ENCODE data around the gene NCOA3. TPM values are rescaled to one million over a fixed set of nuclear protein-coding genes. Genes with fewer than 3 reads are reported as not detected.
"Not testable (repeated sequence)": the region's sequence is repeated elsewhere in the genome, so short reads cannot be mapped to it uniquely, and the experiment has no call there.

NCOA3 gene
- total RNA-seq, 2 experiments from 2014 or later: 48.3 to 53.2 TPM

DNA sequence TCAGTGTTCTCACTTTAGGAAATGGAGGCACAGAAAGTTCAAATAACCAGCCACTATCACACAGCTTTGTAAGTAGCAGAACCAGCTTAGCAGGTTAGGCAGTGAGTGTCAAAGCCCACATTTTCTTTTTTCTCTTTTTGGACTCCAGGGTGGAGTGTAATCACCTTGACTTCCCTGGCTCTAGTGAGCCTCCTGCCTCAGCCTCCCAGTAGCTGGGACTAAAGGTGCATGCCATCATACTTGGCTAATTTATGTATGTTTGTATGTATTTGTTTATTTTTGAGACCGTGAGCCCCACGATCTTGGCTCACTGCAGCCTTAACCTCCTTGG, 7.8 kb upstream of the NCOA3 start:
- intact Hi-C loops (cut with micrococcal nuclease): no loop called here
- no peak overlapping the region for H3K4me3 Mint-ChIP-seq
- peak overlapping the region; percentile 62 for H3K27ac Mint-ChIP-seq

GRCh38 chr20:47494606-47495005, 7.1 kb upstream of the NCOA3 start:
- H3K4me3 Mint-ChIP-seq; DNase-seq; H3K27me3 Mint-ChIP-seq (ENCODE audit: low read depth); H3K36me3 Mint-ChIP-seq (ENCODE audit: low read depth); H3K9me3 Mint-ChIP-seq; H3K27ac Mint-ChIP-seq; CTCF ChIA-PET: not testable (repeated sequence)
- intact Hi-C loops (cut with micrococcal nuclease): loop anchor here (5.0 kb wide), 1 partner anchor 297 kb away; no protein-coding TSS in a partner anchor
- peaks cover 60% of the 10 kb centered on the region for H3K4me1 Mint-ChIP-seq (ENCODE audit: low read depth)

More for the DNA sequence above, 7.8 kb upstream of the NCOA3 start:
- no peak for DNase-seq
- Mint-ChIP-seq H3K9me3 (peaks cover 2% of the 10 kb centered on the region), H3K36me3 (ENCODE audit: low read depth) (no peaks in the 10 kb centered on the region), H3K27me3 (ENCODE audit: low read depth) (no peaks in the 10 kb centered on the region), H3K4me1 (ENCODE audit: low read depth) (peaks cover 63% of the 10 kb centered on the region)
- CTCF ChIA-PET: interaction anchor here (0.6 to 1.2 kb wide), 4 partner anchors 22 to 120 kb away, joined by 3 read pairs; no protein-coding TSS in a partner anchor

DNA sequence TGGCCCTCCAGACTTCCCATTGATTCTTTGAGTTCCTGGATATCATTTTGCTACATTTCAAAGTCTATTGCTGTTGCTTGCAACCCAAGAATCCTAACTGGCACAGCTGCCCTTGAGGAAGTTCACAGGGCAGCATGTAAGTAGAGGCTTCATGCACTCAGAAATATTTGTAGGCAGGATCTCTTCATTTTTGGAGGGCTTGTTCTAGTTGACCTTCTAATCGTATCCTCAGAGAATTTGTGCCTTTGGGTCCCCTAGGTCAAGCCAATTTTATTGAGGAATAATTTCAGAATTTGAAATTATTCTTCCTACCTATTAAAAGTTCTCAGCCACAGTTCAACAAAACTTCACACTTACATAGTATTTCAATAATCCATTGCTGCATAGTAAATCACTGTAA, 5.6 kb upstream of the NCOA3 start:
- H3K36me3 Mint-ChIP-seq (ENCODE audit: low read depth): no peaks in the 10 kb centered on the region

GRCh38 chr20:47498606-47499005, 3.1 kb upstream of the NCOA3 start:
- intact Hi-C loops (cut with micrococcal nuclease): loop anchor here (1.0 to 5.0 kb wide), 3 partner anchors 11 to 301 kb away; no protein-coding TSS in a partner anchor
- H3K4me1 Mint-ChIP-seq (ENCODE audit: low read depth): peaks cover 47% of the 10 kb centered on the region
- H3K27me3 Mint-ChIP-seq (ENCODE audit: low read depth): no peaks in the 10 kb centered on the region
- CTCF ChIA-PET: interaction anchor here (1.1 to 3.0 kb wide), 3 partner anchors 11 to 122 kb away, joined by 4 to 11 read pairs (median 8); no protein-coding TSS in a partner anchor
- peaks cover 2% of the 10 kb centered on the region for H3K9me3 Mint-ChIP-seq
- peak overlapping the region; percentile 9 for H3K4me3 Mint-ChIP-seq
- H3K27ac Mint-ChIP-seq: peak overlapping the region; percentile 84
- no peak for DNase-seq
- peaks cover 3% of the 10 kb centered on the region for H3K36me3 Mint-ChIP-seq (ENCODE audit: low read depth)

More for the DNA sequence above, 5.6 kb upstream of the NCOA3 start:
- no peak for DNase-seq
- Mint-ChIP-seq H3K27ac (no peak overlapping the region), H3K27me3 (ENCODE audit: low read depth) (no peaks in the 10 kb centered on the region), H3K4me3 (no peak overlapping the region), H3K4me1 (ENCODE audit: low read depth) (peaks cover 60% of the 10 kb centered on the region), H3K9me3 (peaks cover 2% of the 10 kb centered on the region)
- CTCF ChIA-PET: interaction anchor here (3.0 kb wide), 1 partner anchor 9 kb away, joined by 11 read pairs; no protein-coding TSS in a partner anchor
- intact Hi-C loops (cut with micrococcal nuclease): loop anchor here (5.0 kb wide), 1 partner anchor 299 kb away; no protein-coding TSS in a partner anchor

- CTCF ChIA-PET: interaction anchor here (3.0 kb wide), 1 partner anchor 12 kb away, joined by 11 read pairs; no protein-coding TSS in a partner anchor
- H3K27ac Mint-ChIP-seq: peak overlapping the region; percentile 33
- intact Hi-C loops (cut with micrococcal nuclease): loop anchor here (5.0 kb wide), 1 partner anchor 302 kb away; no protein-coding TSS in a partner anchor
- peaks cover 45% of the 10 kb centered on the region for H3K4me1 Mint-ChIP-seq (ENCODE audit: low read depth)
- peaks cover 3% of the 10 kb centered on the region for H3K36me3 Mint-ChIP-seq (ENCODE audit: low read depth)
- no peak overlapping the region for H3K4me3 Mint-ChIP-seq
- H3K9me3 Mint-ChIP-seq: peaks cover 2% of the 10 kb centered on the region
- H3K27me3 Mint-ChIP-seq (ENCODE audit: low read depth): no peaks in the 10 kb centered on the region
- no peak for DNase-seq
Measured at GRCh38 chr20:47499053-47499452, 2.6 kb upstream of the NCOA3 start.

DNA sequence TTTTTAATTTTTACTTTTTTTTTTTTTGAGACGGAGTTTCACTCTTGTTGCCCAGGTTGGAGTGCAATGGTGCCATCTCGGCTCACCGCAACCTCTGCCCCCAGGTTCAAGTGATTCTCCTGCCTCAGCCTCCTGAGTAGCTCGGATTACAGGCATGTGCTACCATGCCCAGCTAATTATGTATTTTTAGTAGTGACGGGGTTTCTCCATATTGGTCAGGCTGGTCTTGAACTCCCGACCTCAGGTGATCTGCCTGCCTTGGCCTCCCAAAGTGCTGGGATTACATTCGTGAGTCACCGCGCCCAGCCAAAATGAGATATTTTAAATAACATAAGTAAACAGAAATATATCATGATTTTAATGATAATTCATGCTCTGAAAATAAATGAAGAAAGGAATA, 1.6 kb upstream of the NCOA3 start:
- DNase-seq; H3K36me3 Mint-ChIP-seq (ENCODE audit: low read depth); H3K9me3 Mint-ChIP-seq; H3K27ac Mint-ChIP-seq; H3K27me3 Mint-ChIP-seq (ENCODE audit: low read depth); CTCF ChIA-PET: not testable (repeated sequence)
- intact Hi-C loops (cut with micrococcal nuclease): loop anchor here (5.0 to 10.0 kb wide), 2 partner anchors 1265 to 1777 kb away; partner anchors contain the start of gene ZNFX1
- peak overlapping the region; percentile 97 for H3K4me3 Mint-ChIP-seq
- peaks cover 43% of the 10 kb centered on the region for H3K4me1 Mint-ChIP-seq (ENCODE audit: low read depth)

DNA sequence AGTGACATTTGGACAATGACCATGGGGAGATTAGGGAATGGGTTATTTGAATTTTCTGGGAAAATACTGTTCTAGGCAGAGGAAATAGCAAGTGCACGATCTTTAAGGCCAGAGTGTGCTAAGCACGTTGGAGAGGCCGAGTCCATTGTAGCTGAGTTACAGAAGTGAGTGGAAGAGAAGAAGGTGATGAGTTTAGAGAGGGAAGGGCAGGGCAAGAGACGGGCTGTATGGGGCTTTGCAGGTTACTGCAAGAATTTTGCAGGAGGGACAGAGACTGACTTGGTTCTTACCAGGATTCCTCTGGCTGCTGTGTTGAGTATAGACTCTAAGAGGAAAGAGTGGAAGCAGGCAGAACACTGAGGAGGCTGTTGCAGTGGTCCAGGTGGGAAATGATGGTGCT, 1.1 kb upstream of the NCOA3 start:
- CTCF ChIA-PET: no interaction called here
- intact Hi-C loops (cut with micrococcal nuclease): loop anchor here (5.0 to 10.0 kb wide), 2 partner anchors 1264 to 1777 kb away; partner anchors contain the start of gene ZNFX1
- Mint-ChIP-seq H3K4me1 (ENCODE audit: low read depth) (peaks cover 44% of the 10 kb centered on the region), H3K9me3 (peaks cover 2% of the 10 kb centered on the region), H3K36me3 (ENCODE audit: low read depth) (peaks cover 4% of the 10 kb centered on the region), H3K4me3 (peak overlapping the region; percentile 97), H3K27me3 (ENCODE audit: low read depth) (no peaks in the 10 kb centered on the region), H3K27ac (peak overlapping the region; percentile 95)
- no peak for DNase-seq

- H3K9me3 Mint-ChIP-seq: peaks cover under 1% of the 10 kb centered on the region
- H3K4me3 Mint-ChIP-seq: peak overlapping the region; percentile 97
- peak overlapping the region; percentile 95 for H3K27ac Mint-ChIP-seq
- H3K27me3 Mint-ChIP-seq (ENCODE audit: low read depth): no peaks in the 10 kb centered on the region
- CTCF ChIA-PET: interaction anchor here (0.8 to 2.2 kb wide), 4 partner anchors 8 to 228 kb away, joined by 3 to 6 read pairs (median 4); no protein-coding TSS in a partner anchor
- H3K4me1 Mint-ChIP-seq (ENCODE audit: low read depth): peaks cover 47% of the 10 kb centered on the region
- intact Hi-C loops (cut with micrococcal nuclease): loop anchor here (1.0 to 10.0 kb wide), 6 partner anchors 8 to 1776 kb away; partner anchors contain the start of genes ZMYND8 and ZNFX1
- peaks cover 4% of the 10 kb centered on the region for H3K36me3 Mint-ChIP-seq (ENCODE audit: low read depth)
- DNase-seq: no peak
Measured at GRCh38 chr20:47501116-47501481, 588 bp upstream of the NCOA3 start.

DNA sequence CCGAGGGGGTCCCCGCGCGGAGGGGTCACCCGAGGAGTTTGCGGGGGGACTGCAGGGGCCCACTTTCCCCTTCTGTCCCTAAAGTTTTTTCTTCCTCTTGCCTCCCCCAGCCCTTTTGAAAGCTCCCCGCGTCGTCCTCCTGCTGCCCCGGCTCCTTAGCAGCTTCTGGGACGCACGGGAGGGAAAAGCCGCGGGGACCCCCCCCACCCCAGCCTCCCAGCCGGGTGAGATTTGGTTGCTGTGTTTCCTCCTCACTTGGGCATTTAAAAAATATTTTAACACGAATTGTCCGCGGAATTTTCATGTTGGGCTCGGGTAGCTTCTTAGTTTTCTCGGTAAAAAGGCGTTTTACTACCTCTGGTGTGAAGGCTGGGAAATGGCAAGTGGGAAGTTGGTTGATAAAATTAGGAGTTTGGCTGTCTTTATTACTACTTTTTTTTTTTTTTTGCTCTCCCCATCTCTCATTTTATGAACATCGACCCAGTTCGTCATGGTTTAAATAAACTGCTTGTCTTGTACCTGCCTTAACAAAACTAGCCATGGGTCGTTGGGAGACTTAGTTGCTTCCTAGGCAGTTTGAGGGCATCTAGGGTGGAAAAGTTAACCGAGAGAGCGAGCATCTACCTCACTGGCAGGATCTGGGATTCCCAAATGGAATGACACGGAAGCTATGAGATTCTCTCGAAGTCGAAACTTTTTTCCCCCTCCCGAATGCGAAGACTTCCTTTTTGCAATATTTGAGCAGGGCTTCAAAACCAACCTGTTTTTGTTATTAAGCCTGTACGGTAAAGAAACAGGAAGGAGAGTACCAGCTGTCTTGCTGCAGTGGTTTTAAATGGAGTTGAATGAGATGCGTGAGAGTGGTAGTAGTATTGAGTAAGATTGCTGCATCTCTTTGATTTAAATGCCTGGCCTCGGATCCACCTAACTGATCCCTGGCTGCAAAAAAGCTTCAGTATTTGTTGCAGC, 868 bp downstream of the NCOA3 start:
- Mint-ChIP-seq H3K4me3 (peak overlapping the region; percentile 97), H3K27me3 (ENCODE audit: low read depth) (no peaks in the 10 kb centered on the region), H3K36me3 (ENCODE audit: low read depth) (peaks cover 5% of the 10 kb centered on the region), H3K9me3 (no peaks in the 10 kb centered on the region), H3K4me1 (ENCODE audit: low read depth) (peaks cover 55% of the 10 kb centered on the region), H3K27ac (peak overlapping the region; percentile 95)
- CTCF ChIA-PET: interaction anchor here (0.7 to 2.5 kb wide), 8 partner anchors 10 to 229 kb away, joined by 3 to 8 read pairs (median 6); no protein-coding TSS in a partner anchor
- intact Hi-C loops (cut with micrococcal nuclease): loop anchor here (1.0 to 10.0 kb wide), 3 partner anchors 118 to 1775 kb away; partner anchors contain the start of gene ZNFX1
- DNase-seq: peak; percentile 50

GRCh38 chr20:47503685-47504084, 2.0 kb downstream of the NCOA3 start:
- no peaks in the 10 kb centered on the region for H3K27me3 Mint-ChIP-seq (ENCODE audit: low read depth)
- H3K9me3 Mint-ChIP-seq: no peaks in the 10 kb centered on the region
- H3K36me3 Mint-ChIP-seq (ENCODE audit: low read depth): peaks cover 5% of the 10 kb centered on the region
- peaks cover 53% of the 10 kb centered on the region for H3K4me1 Mint-ChIP-seq (ENCODE audit: low read depth)
- intact Hi-C loops (cut with micrococcal nuclease): loop anchor here (1.0 to 10.0 kb wide), 3 partner anchors 117 to 1774 kb away; partner anchors contain the start of gene ZNFX1
- no peak for DNase-seq
- CTCF ChIA-PET: interaction anchor here (1.0 to 2.5 kb wide), 6 partner anchors 11 to 120 kb away, joined by 3 to 8 read pairs (median 6); no protein-coding TSS in a partner anchor
- H3K4me3 Mint-ChIP-seq: peak overlapping the region; percentile 97
- H3K27ac Mint-ChIP-seq: peak overlapping the region; percentile 3

DNA sequence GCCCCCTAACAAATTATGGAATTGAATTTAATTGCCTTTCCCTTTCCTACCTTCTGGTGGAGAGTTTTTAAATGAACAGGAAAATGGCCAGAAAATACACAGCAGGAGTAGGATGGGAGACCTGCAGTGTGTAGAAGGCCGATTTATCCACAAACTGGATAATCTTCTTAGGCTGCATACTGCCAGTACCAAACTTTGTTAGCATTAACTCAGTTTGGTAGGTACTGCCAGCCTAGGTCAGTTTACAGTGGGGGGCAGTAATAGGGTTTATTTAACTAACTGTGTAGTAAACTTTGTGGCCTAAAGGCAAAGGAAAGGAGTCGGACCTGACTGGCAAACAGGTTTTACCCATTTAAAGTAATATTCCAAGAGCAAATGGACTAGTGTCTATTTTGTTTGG, 4.6 kb downstream of the NCOA3 start:
- CTCF ChIA-PET: interaction anchor here (0.7 to 1.2 kb wide), 2 partner anchors 19 to 22 kb away, joined by 3 read pairs; no protein-coding TSS in a partner anchor
- Mint-ChIP-seq H3K36me3 (ENCODE audit: low read depth) (peaks cover 16% of the 10 kb centered on the region), H3K27ac (peak overlapping the region; percentile 67), H3K4me1 (ENCODE audit: low read depth) (peaks cover 66% of the 10 kb centered on the region), H3K4me3 (no peak overlapping the region), H3K9me3 (no peaks in the 10 kb centered on the region), H3K27me3 (ENCODE audit: low read depth) (no peaks in the 10 kb centered on the region)
- DNase-seq: no peak
- intact Hi-C loops (cut with micrococcal nuclease): loop anchor here (5.0 to 10.0 kb wide), 2 partner anchors 56 to 1258 kb away; no protein-coding TSS in a partner anchor

GRCh38 chr20:47506850-47507249, 5.2 kb downstream of the NCOA3 start:
- peaks cover 70% of the 10 kb centered on the region for H3K4me1 Mint-ChIP-seq (ENCODE audit: low read depth)
- H3K27me3 Mint-ChIP-seq (ENCODE audit: low read depth): no peaks in the 10 kb centered on the region
- intact Hi-C loops (cut with micrococcal nuclease): loop anchor here (5.0 to 10.0 kb wide), 2 partner anchors 55 to 1258 kb away; no protein-coding TSS in a partner anchor
- H3K9me3 Mint-ChIP-seq: no peaks in the 10 kb centered on the region
- no peak for DNase-seq
- CTCF ChIA-PET: interaction anchor here (0.6 to 1.2 kb wide), 3 partner anchors 20 to 287 kb away, joined by 3 read pairs; no protein-coding TSS in a partner anchor
- H3K36me3 Mint-ChIP-seq (ENCODE audit: low read depth): peaks cover 17% of the 10 kb centered on the region
- peak overlapping the region; percentile 3 for H3K4me3 Mint-ChIP-seq
- peak overlapping the region; percentile 84 for H3K27ac Mint-ChIP-seq

Data from activated naive CD4-positive, alpha-beta T cell treated with anti-CD3 and anti-CD28 coated beads for 36 hours (primary cell).